ENCODE measurements around the gene SURF1. TPM values are rescaled to one million over a fixed set of nuclear protein-coding genes. Genes with fewer than 3 reads are reported as not detected.
"Not testable (repeated sequence)": the region's sequence is repeated elsewhere in the genome, so short reads cannot be mapped to it uniquely, and the experiment has no call there.

Gene SURF1
- total RNA-seq, 1 donor from 2014 or later, result 30.0 TPM

DNA sequence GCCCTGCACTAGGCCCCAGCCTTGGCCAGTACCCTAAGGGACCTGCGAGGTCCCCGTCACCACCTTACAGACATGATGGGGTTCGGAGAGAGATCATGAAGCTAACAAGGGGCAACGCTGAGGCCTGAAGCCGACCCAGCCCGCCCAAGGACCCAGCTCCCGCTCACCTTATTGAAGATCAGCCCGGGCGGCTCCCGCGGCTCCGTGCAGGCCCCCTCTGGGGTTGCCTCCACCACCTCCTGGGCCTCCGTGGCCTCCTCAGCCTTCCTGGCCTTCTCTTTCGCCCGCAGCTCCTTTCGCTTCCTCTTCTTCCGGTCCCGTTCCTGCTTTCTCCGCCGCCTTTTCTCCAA, 23.9 kb downstream of the SURF1 start:
- no peak for DNase-seq (ENCODE audit: low spot score in 2 of 2, unreplicated experiment in 2 of 2)
- no peak overlapping the region for H3K4me3 Mint-ChIP-seq
- H3K36me3 Mint-ChIP-seq, result peaks cover 30% of the 10 kb centered on the region
- H3K4me1 Mint-ChIP-seq, result peaks cover 6% of the 10 kb centered on the region
- no peak overlapping the region for H3K27ac Mint-ChIP-seq
- TF ChIP-seq, protein P1, sequence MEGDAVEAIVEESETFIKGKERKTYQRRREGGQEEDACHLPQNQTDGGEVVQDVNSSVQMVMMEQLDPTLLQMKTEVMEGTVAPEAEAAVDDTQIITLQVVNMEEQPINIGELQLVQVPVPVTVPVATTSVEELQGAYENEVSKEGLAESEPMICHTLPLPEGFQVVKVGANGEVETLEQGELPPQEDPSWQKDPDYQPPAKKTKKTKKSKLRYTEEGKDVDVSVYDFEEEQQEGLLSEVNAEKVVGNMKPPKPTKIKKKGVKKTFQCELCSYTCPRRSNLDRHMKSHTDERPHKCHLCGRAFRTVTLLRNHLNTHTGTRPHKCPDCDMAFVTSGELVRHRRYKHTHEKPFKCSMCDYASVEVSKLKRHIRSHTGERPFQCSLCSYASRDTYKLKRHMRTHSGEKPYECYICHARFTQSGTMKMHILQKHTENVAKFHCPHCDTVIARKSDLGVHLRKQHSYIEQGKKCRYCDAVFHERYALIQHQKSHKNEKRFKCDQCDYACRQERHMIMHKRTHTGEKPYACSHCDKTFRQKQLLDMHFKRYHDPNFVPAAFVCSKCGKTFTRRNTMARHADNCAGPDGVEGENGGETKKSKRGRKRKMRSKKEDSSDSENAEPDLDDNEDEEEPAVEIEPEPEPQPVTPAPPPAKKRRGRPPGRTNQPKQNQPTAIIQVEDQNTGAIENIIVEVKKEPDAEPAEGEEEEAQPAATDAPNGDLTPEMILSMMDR (IDR thresholded peaks at IDR 0.05; ENCODE audit: unreplicated experiment), result no peak
- peaks cover 10% of the 10 kb centered on the region for H3K9me3 Mint-ChIP-seq
- no peaks in the 10 kb centered on the region for H3K27me3 Mint-ChIP-seq (ENCODE audit: low read depth)

GRCh38 chr9:133331641-133332380, 24.5 kb downstream of the SURF1 start:
- no peak overlapping the region for H3K27ac Mint-ChIP-seq
- peaks cover 6% of the 10 kb centered on the region for H3K4me1 Mint-ChIP-seq
- H3K4me3 Mint-ChIP-seq, result no peak overlapping the region
- no peak for DNase-seq (ENCODE audit: low spot score in 2 of 2, unreplicated experiment in 2 of 2)
- TF ChIP-seq, protein P1 (IDR thresholded peaks at IDR 0.05; ENCODE audit: unreplicated experiment), result no peak
- peaks cover 10% of the 10 kb centered on the region for H3K9me3 Mint-ChIP-seq
- H3K36me3 Mint-ChIP-seq, result peaks cover 30% of the 10 kb centered on the region
- H3K27me3 Mint-ChIP-seq (ENCODE audit: low read depth), result no peaks in the 10 kb centered on the region

- DNase-seq (ENCODE audit: low spot score in 2 of 2, unreplicated experiment in 2 of 2), result no peak
- peaks cover 30% of the 10 kb centered on the region for H3K36me3 Mint-ChIP-seq
- H3K27me3 Mint-ChIP-seq (ENCODE audit: low read depth), result no peaks in the 10 kb centered on the region
- H3K27ac Mint-ChIP-seq, result no peak overlapping the region
- peaks cover 10% of the 10 kb centered on the region for H3K9me3 Mint-ChIP-seq
- H3K4me3 Mint-ChIP-seq, result no peak overlapping the region
- peaks cover 6% of the 10 kb centered on the region for H3K4me1 Mint-ChIP-seq
- TF ChIP-seq, protein P1 (IDR thresholded peaks at IDR 0.05; ENCODE audit: unreplicated experiment), result no peak
Observed at GRCh38 chr9:133331221-133331620, 25.1 kb downstream of the SURF1 start.

- Mint-ChIP-seq H3K36me3 (peaks cover 30% of the 10 kb centered on the region), H3K27ac (peak overlapping the region; percentile 58), H3K9me3 (peaks cover 20% of the 10 kb centered on the region)
- not testable (repeated sequence) for H3K27me3 Mint-ChIP-seq (ENCODE audit: low read depth); DNase-seq (ENCODE audit: low spot score in 2 of 2, unreplicated experiment in 2 of 2); H3K4me3 Mint-ChIP-seq; H3K4me1 Mint-ChIP-seq
- TF ChIP-seq, protein P1 (IDR thresholded peaks at IDR 0.05; ENCODE audit: unreplicated experiment), result peak; percentile 40
Observed at GRCh38 chr9:133329306-133330156, 26.8 kb downstream of the SURF1 start.

- no peaks in the 10 kb centered on the region for H3K27me3 Mint-ChIP-seq (ENCODE audit: low read depth)
- peaks cover 28% of the 10 kb centered on the region for H3K9me3 Mint-ChIP-seq
- H3K36me3 Mint-ChIP-seq, result peaks cover 25% of the 10 kb centered on the region
- TF ChIP-seq, protein P1 (IDR thresholded peaks at IDR 0.05; ENCODE audit: unreplicated experiment), result no peak
- DNase-seq (ENCODE audit: low spot score in 2 of 2, unreplicated experiment in 2 of 2), result no peak
- no peaks in the 10 kb centered on the region for H3K4me1 Mint-ChIP-seq
- no peak overlapping the region for H3K27ac Mint-ChIP-seq
- no peak overlapping the region for H3K4me3 Mint-ChIP-seq
Observed at GRCh38 chr9:133327834-133328484, 28.3 kb downstream of the SURF1 start.

DNA sequence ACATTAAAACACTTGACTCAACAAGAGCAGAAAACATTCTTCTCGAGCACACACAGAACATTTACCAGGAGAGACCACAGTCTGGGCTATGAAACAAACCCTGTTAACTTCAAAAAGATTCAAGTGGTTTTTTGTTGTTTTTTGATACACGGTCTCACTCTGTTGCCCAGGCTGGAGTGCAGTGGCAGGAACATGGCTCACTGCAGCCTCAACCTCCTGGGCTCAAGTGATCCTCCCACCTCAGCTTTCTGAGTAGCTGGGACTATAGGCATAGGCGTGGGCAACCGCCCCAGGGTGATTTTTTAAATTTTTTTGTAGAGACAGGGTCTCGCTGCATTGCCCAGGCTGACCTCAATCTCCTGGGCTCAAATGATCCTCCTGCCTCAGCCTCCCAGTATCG, 29.3 kb downstream of the SURF1 start:
- not testable (repeated sequence) for H3K4me1 Mint-ChIP-seq; H3K27ac Mint-ChIP-seq; H3K27me3 Mint-ChIP-seq (ENCODE audit: low read depth); H3K4me3 Mint-ChIP-seq; DNase-seq (ENCODE audit: low spot score in 2 of 2, unreplicated experiment in 2 of 2)
- Mint-ChIP-seq H3K9me3 (peaks cover 28% of the 10 kb centered on the region), H3K36me3 (peaks cover 22% of the 10 kb centered on the region)

All from mesothelial cell of epicardium (in vitro differentiated cells).